ENCODE measurements around the gene B9D1.

The B9D1 gene

GRCh38 chr17:19333132-19333440 is 29.4 kb downstream of the B9D1 start:
- Histone ChIP-seq H3K4me3 (ENCODE audit: low read depth, low read length) (no peak overlapping the region), H3K36me3 (no peaks in the 10 kb centered on the region), H3K9me3 (ENCODE audit: severe bottlenecking) (no peaks in the 10 kb centered on the region), H3K27ac (no peak overlapping the region), H3K27me3 (ENCODE audit: insufficient read depth, low read depth, severe bottlenecking) (no peaks in the 10 kb centered on the region)
- TF ChIP-seq CTCF (IDR thresholded peaks at IDR 0.05; ENCODE audit: low read depth, low read length) = no peak
- DNase-seq = no peak

GRCh38 chr17:19332371-19333131 is 30.0 kb downstream of the B9D1 start:
- H3K36me3 ChIP-seq = no peaks in the 10 kb centered on the region
- H3K9me3 ChIP-seq (ENCODE audit: severe bottlenecking) = no peaks in the 10 kb centered on the region
- H3K27me3 ChIP-seq (ENCODE audit: insufficient read depth, low read depth, severe bottlenecking) = no peaks in the 10 kb centered on the region
- TF ChIP-seq CTCF (IDR thresholded peaks at IDR 0.05; ENCODE audit: low read depth, low read length) = no peak
- no peak overlapping the region for H3K27ac ChIP-seq
- no peak for DNase-seq
- H3K4me3 ChIP-seq (ENCODE audit: low read depth, low read length) = no peak overlapping the region

GRCh38 chr17:19331543-19332245 is 30.8 kb downstream of the B9D1 start:
- DNase-seq = no peak

GRCh38 chr17:19331134-19331533 is 31.4 kb downstream of the B9D1 start:
- H3K27me3 ChIP-seq (ENCODE audit: insufficient read depth, low read depth, severe bottlenecking) = no peaks in the 10 kb centered on the region

More at GRCh38 chr17:19331543-19332245, 30.8 kb downstream of the B9D1 start:
- Histone ChIP-seq H3K9me3 (ENCODE audit: severe bottlenecking) (no peaks in the 10 kb centered on the region), H3K4me3 (ENCODE audit: low read depth, low read length) (no peak overlapping the region), H3K27me3 (ENCODE audit: insufficient read depth, low read depth, severe bottlenecking) (no peaks in the 10 kb centered on the region), H3K36me3 (no peaks in the 10 kb centered on the region), H3K27ac (no peak overlapping the region)
- no peak for TF ChIP-seq CTCF (IDR thresholded peaks at IDR 0.05; ENCODE audit: low read depth, low read length)

GRCh38 chr17:19330271-19330670 is 32.3 kb downstream of the B9D1 start:
- no peaks in the 10 kb centered on the region for H3K36me3 ChIP-seq
- no peaks in the 10 kb centered on the region for H3K27me3 ChIP-seq (ENCODE audit: insufficient read depth, low read depth, severe bottlenecking)
- TF ChIP-seq CTCF (IDR thresholded peaks at IDR 0.05; ENCODE audit: low read depth, low read length) = no peak
- no peak for DNase-seq
- H3K27ac ChIP-seq = no peak overlapping the region
- no peak overlapping the region for H3K4me3 ChIP-seq (ENCODE audit: low read depth, low read length)
- peaks cover 6% of the 10 kb centered on the region for H3K9me3 ChIP-seq (ENCODE audit: severe bottlenecking)

More at GRCh38 chr17:19331134-19331533, 31.4 kb downstream of the B9D1 start:
- no peak for DNase-seq
- no peak for TF ChIP-seq CTCF (IDR thresholded peaks at IDR 0.05; ENCODE audit: low read depth, low read length)
- no peak overlapping the region for H3K27ac ChIP-seq
- H3K36me3 ChIP-seq = no peaks in the 10 kb centered on the region
- H3K9me3 ChIP-seq (ENCODE audit: severe bottlenecking) = peaks cover 1% of the 10 kb centered on the region
- H3K4me3 ChIP-seq (ENCODE audit: low read depth, low read length) = no peak overlapping the region
